ENCODE data around the gene RAB5A. TPM values are rescaled to one million over a fixed set of nuclear protein-coding genes. Genes with fewer than 3 reads are reported as not detected.
"Not testable (repeated sequence)": the region's sequence is repeated elsewhere in the genome, so short reads cannot be mapped to it uniquely, and the experiment has no call there.

Gene RAB5A
- polyA plus RNA-seq, 10 donors = 35.0 to 49.9 (median 43.0) TPM

GRCh38 chr3:20022954-20023622, 76.2 kb downstream of the RAB5A start:
- no peak for DNase-seq

- DNase-seq = peak in 1 of 3 donors; percentile 32
Measured at GRCh38 chr3:20023623-20024405, 76.9 kb downstream of the RAB5A start.

GRCh38 chr3:20027136-20027535, 80.2 kb downstream of the RAB5A start:
- DNase-seq = no peak

GRCh38 chr3:20028905-20029331, 82.0 kb downstream of the RAB5A start:
- no peak for DNase-seq

- not testable (repeated sequence) for DNase-seq
Measured at GRCh38 chr3:20031939-20032338, 85.0 kb downstream of the RAB5A start.

Other genes with a start within 250 kb of the RAB5A start
- 1 to 10 TPM in 4 of 10 donors, under 1 TPM in 3, not detected in 3; 0.29 to 2.5 (median 1.1) TPM for gene EFHB, start 12.9 kb upstream of the RAB5A start, polyA plus RNA-seq (ENCODE audit: insufficient read length in 10 of 10)
- gene PP2D1, start 65.2 kb downstream of the RAB5A start, polyA plus RNA-seq (ENCODE audit: insufficient read length in 10 of 10) = under 1 TPM; 0.12 to 0.94 (median 0.21) TPM
- gene KAT2B, start 93.3 kb downstream of the RAB5A start, polyA plus RNA-seq (ENCODE audit: insufficient read length in 10 of 10) = 10 to 100 TPM; 11.4 to 24.8 (median 20.5) TPM
- 1 to 10 TPM; 4.3 to 7.7 (median 5.6) TPM for gene SGO1, start 239.1 kb downstream of the RAB5A start, polyA plus RNA-seq (ENCODE audit: insufficient read length in 10 of 10)